ENCODE measurements around the gene SLAIN2. TPM values are rescaled to one million over a fixed set of nuclear protein-coding genes. Genes with fewer than 3 reads are reported as not detected.
A peak's percentile ranks its signal among the peaks of the same experiment; 100 is the strongest.
"Not testable (repeated sequence)": the region's sequence is repeated elsewhere in the genome, so short reads cannot be mapped to it uniquely, and the experiment has no call there.

Gene SLAIN2
- total RNA-seq, 6 donors from 2014 or later: 20.6 to 90.9 (median 68.8) TPM

DNA sequence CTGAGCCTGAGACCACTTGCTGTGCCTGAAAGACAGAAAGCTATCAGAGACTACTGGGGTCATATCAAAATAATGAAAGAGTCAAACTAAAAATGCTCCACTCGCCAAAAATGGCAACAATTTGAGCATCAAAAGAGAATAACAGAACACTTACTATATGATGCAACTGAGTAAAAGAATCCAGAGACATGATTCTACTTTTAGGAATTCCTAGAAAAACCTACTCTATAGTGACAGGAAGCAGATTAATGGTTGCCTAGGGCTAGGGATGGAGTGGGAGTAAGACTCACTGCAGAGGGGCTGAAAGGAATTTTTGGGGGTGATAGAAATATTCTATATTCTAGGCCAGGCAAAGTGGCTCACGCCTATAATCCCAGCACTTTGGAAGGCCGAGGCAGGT, 29.4 kb upstream of the SLAIN2 start:
- Histone ChIP-seq H3K27me3 (no peaks in the 10 kb centered on the region), H3K27ac (no peak overlapping the region), H3K4me1 (no peaks in the 10 kb centered on the region), H3K4me3 (no peak overlapping the region), H3K36me3 (no peaks in the 10 kb centered on the region), H3K9me3 (no peaks in the 10 kb centered on the region)
- ATAC-seq (ENCODE audit: low FRiP score in 2 of 2) (no peak), DNase-seq (no peak)
- TF ChIP-seq CTCF (IDR thresholded peaks at IDR 0.05): no peak
- TF ChIP-seq EP300 (IDR thresholded peaks at IDR 0.05): no peak
- 87 to 96% methylated on average over 3 of the region's 3 CpGs for WGBS, 2 donors

- H3K9me3 ChIP-seq; ATAC-seq (ENCODE audit: low FRiP score in 2 of 2); H3K36me3 ChIP-seq; H3K4me1 ChIP-seq; DNase-seq; H3K27me3 ChIP-seq; H3K27ac ChIP-seq; H3K4me3 ChIP-seq: not testable (repeated sequence)
Measured at GRCh38 chr4:48314746-48315145, 26.6 kb upstream of the SLAIN2 start.

DNA sequence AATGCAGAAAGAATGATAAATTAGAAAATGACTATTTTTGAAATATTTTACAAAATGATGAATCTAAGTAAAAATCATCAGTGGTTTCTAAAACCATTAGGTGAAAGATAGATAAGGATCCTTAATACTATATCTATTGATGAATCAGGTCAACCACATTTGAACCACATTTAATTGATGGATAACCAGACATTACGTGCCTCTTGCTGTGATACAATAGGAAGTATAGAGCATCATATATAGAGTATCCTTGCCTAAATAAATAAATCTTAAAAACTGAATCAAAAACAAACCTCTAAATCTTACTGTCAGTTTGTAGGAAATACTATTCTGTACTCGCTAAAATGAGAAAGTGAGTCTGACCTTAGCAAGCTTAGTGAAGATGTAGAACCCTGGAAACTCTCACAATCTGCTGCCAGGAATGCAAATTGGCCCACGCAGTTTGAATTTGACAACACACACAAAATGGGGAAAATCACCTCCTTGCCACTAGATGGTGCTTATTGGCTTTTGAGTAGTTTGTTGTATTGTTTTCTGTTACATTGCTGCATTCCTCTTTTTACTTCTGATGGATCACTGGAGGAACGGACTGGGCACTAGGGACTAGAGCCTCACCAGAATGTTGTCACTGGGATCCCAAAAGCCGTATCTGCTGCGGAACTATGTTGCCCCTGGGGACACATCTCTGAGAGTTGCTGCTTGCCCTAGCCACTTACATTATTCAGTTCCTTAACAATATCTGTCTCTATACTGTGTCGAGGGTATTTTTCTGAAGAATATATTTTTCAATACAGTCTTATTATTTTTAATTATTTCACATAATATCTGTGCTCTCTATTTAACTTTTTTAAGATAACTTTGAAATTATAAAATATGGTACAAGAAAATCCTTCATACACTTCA, 25.4 kb upstream of the SLAIN2 start:
- ATAC-seq (ENCODE audit: low FRiP score in 2 of 2): peak in 1 of 2 donors; percentile 70
- 39 to 48% methylated on average over 7 of the region's 7 CpGs for WGBS, 2 donors

GRCh38 chr4:48321312-48321711, 20.0 kb upstream of the SLAIN2 start:
- no peak overlapping the region for H3K27ac ChIP-seq
- ATAC-seq (ENCODE audit: low FRiP score in 2 of 2): no peak
- 75 to 83% methylated on average over 2 of the region's 2 CpGs for WGBS, 2 donors
- no peaks in the 10 kb centered on the region for H3K4me1 ChIP-seq
- no peaks in the 10 kb centered on the region for H3K27me3 ChIP-seq
- no peaks in the 10 kb centered on the region for H3K36me3 ChIP-seq
- no peaks in the 10 kb centered on the region for H3K9me3 ChIP-seq
- no peak overlapping the region for H3K4me3 ChIP-seq
- DNase-seq: no peak
- TF ChIP-seq POLR2AphosphoS5 (IDR thresholded peaks at IDR 0.05) (no peak), CTCF (IDR thresholded peaks at IDR 0.05) (no peak), EP300 (IDR thresholded peaks at IDR 0.05) (no peak), POLR2A (IDR thresholded peaks at IDR 0.05) (no peak)

More for the DNA sequence above, 25.4 kb upstream of the SLAIN2 start:
- Histone ChIP-seq H3K36me3 (no peaks in the 10 kb centered on the region), H3K9me3 (no peaks in the 10 kb centered on the region), H3K27ac (no peak overlapping the region), H3K4me3 (no peak overlapping the region), H3K4me1 (no peaks in the 10 kb centered on the region), H3K27me3 (no peaks in the 10 kb centered on the region)
- no peak for DNase-seq
- TF ChIP-seq EP300 (IDR thresholded peaks at IDR 0.05) (no peak), POLR2A (IDR thresholded peaks at IDR 0.05) (no peak), POLR2AphosphoS5 (IDR thresholded peaks at IDR 0.05) (no peak), CTCF (IDR thresholded peaks at IDR 0.05) (peak in 5 of 6 experiments; percentile 37 to 63 (median 56))

DNA sequence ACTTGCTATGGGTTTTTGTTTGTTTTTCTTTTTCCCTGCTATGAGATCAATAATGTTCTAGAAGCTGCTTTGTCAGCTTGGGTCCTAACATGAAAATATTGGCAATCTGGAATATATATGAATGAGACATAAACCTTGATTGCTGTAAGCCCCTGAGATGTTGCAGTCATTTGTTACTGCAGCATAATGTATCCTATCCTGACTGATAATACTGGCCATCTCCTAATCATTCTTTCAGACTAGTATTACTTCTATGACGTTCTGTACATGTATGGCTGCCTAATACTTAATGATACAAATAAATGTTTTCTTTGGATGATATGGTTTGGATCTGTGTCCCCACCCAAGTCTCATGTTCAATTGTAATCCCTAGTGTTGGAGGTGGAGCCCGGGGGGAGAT, 19.3 kb upstream of the SLAIN2 start:
- no peak for DNase-seq
- TF ChIP-seq CTCF (IDR thresholded peaks at IDR 0.05) (no peak), POLR2A (IDR thresholded peaks at IDR 0.05) (no peak), EP300 (IDR thresholded peaks at IDR 0.05) (no peak), POLR2AphosphoS5 (IDR thresholded peaks at IDR 0.05) (no peak)
- ATAC-seq (ENCODE audit: low FRiP score in 2 of 2): no peak

More for the DNA sequence above, 19.3 kb upstream of the SLAIN2 start:
- Histone ChIP-seq H3K27me3 (no peaks in the 10 kb centered on the region), H3K9me3 (no peaks in the 10 kb centered on the region), H3K36me3 (no peaks in the 10 kb centered on the region), H3K4me3 (no peak overlapping the region), H3K4me1 (no peaks in the 10 kb centered on the region), H3K27ac (no peak overlapping the region)
- 96 to 98% methylated on average over 2 of the region's 2 CpGs for WGBS, 2 donors

Measured in upper lobe of left lung (tissue), 6 donors.